ENCODE results near the gene SPTBN4.
A peak's percentile ranks its signal among the peaks of the same experiment; 100 is the strongest.
"Not testable (repeated sequence)": the region's sequence is repeated elsewhere in the genome, so short reads cannot be mapped to it uniquely, and the experiment has no call there.

Gene SPTBN4

DNA sequence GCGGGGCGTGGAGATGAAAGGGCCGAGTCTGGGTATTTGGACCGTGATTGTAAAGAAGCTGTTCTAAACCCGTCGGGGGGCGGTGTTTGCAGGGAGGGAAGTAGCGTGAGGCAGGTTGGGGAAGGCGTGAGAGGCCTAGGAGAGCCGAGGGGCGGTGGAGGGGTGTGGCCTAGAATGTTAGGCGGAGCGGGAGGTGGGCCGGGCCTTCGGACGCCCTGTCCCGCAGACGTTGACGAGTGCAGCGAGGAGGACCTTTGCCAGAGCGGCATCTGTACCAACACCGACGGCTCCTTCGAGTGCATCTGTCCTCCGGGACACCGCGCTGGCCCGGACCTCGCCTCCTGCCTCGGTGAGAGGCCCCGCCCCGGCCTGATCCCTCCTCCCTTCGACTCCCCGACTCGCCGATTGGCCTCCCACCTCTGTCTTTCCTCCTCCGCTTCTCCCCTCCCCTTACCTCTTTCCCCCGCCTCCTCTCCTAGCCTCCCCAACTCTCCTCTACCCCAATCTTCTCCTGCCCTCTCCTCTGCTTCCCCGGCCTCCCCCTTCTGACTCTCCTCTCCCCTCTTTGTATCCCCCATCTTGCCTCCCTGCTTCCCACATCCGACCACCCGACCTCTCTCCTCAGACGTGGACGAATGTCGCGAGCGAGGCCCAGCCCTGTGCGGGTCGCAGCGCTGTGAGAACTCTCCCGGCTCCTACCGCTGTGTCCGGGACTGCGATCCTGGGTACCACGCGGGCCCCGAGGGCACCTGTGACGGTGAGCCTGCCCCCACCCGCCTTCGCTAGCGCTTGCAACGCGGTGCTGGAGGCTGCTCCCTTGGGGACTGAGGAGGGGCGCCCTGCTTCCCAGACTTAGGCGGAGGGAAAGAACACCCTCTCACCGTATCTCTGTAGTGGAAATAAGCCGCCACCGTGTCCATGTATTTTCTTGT is 147.2 kb downstream of the SPTBN4 start:
- DNase-seq, result peak in 4 of 58 donors; percentile 12 to 44 (median 26)

DNA sequence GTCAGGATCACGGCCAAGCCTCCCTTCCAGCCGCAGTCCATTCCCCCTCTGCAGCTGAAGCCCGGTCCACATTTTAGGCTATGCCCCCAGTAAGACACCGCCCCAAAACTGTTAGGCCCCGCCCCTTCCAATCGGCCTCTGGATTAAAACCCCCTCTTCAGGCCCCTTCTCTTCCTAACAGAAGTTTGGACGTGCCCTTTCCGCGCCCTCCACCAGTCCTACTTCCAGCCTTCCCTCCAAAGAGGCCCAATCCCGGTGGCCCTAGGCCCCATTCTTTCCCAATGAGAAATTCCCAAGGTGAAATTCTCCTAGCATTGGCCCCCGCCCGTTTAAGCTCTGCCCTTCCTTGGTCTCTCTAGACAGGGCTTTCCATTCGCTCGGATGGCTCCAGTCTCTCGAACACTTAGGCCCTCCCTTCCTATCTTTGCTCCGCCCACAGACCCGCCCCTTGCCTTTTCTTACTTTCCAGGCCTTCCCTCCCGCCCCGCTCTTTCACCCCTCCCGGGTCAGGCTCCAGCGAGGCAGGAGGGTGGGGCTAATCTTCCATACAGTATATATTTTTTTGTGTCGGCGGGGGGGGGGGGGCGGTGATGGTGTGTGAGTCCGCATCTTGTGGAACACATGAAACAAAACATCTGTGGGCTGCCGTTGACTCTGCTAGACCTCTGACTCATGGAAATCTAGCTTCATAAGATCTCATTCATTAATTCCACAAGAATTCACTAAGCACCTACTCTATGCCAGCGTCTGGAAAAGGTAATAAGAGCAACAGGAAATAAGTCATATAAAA is 148.0 kb downstream of the SPTBN4 start:
- DNase-seq, result peak in 2 of 58 donors; percentile 18

DNA sequence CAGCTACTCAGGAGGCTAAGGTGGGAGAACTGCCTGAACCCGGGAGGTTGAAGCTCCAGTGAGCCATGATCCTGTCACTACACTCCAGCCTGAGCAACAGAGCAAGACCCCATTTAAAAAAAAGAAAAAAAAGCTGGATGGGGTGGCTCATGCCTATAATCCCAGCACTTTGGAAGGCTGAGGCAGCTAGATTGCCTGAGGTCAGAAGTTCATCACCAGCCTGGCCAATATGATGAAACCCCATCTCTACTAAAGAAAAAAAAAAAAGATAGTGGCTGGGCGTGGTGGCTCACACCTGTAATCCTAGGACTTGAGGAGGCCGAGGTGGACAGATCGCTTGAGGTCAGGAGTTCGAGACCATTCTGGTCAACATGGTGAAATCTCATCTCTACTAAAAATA is 149.4 kb downstream of the SPTBN4 start:
- no peak for DNase-seq

DNA sequence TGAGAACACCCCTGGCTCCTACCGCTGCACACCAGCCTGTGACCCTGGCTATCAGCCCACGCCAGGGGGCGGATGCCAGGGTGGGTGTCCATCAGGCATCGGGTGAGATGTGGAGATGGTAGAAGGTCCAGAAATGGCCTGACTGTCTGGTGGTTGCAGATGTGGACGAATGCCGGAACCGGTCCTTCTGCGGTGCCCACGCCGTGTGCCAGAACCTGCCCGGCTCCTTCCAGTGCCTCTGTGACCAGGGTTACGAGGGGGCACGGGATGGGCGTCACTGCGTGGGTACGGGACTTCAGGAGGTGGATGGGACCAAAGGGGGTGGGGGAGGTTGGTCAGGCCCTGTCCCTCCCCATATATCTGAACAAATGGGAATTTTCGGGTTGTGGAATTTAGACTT is 150.1 kb downstream of the SPTBN4 start:
- no peak for DNase-seq

DNA sequence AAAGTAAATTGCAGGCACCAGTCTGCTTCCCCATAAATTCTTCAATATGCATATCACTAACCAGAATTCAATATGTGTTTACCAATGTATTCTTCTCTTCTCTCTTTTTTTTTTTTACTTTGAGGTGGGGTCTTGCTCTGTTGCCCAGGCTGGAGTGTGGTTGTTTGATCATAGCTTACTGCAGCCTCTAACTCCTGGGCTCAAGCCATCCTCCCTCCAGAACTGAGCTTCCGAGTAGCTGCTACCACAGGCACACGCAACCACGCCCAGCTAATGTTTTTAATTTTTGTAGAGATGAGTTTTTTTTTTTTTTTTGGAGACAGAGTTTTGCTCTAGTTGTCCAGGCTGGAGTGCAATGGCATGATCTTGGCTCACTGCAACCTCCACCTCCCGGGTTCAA is 151.2 kb downstream of the SPTBN4 start:
- no peak for DNase-seq

DNA sequence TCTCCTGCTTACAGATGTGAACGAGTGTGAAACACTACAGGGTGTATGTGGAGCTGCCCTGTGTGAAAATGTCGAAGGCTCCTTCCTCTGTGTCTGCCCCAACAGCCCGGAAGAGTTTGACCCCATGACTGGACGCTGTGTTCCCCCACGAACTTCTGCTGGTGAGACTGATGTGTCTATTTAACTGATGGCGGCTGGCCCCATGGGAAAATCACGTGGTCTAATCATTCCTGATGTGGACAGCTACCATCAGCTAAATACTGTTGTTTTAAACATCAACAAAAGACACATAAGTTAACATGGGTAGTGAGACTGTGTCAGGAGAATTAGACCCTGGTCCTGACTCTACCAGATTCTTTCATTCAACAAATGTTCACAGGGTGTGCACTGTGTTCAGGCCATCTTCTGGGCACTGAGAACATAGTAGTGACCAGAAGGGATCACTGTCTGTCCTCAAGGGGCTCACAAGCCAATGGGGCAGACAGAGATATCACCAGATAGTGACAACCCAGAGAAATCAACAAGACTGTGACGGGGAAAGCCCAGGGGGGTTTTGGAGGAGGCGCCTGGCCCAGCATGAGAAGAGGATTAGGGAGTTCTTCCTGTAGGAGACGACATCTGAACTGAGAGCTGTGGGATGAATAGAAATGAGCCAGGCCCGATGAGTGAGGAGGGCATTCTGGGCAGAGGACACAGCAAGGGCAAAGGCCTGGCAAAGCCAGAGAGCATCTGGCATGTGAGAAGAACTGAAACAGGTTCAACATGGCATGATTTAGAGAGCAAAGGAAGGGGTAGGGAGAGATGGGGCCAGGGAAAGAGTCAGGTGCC is 152.7 kb downstream of the SPTBN4 start:
- DNase-seq, result no peak

DNA sequence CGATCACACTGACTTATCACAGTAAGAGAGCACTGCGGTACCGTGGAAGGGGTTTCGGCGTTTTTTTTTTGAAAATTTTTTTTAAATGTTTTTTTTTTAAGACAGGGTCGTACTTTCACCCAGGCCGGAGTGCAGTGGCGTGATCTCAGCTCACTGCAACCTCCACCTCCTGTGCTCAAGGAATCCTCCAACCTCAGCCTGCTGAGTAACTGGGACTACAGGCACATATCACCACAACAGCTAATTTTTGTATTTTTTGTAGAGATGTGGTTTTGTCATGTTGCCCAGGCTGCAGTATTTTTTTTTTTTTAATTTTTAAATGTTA is 153.3 kb downstream of the SPTBN4 start:
- DNase-seq, result no peak

DNA sequence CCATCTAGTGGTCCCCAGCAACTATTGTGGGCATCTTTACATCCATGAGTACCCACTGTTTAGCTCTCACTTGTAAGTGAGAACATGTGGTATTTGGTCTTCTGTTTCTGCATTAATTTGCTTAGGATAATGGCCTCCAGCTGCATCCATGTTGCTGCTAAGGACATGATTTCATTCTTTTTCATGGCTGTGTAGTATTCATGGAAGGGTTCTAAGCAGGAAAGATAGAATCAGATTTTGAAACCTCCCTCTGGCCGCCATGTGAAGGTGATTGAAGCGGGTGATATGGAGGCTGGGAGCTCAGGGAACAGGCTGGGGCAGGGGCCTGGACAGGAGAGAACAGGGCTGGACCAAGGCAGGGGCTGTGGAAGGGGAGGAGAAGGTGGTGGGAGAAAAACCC is 154.5 kb downstream of the SPTBN4 start:
- no peak for DNase-seq

DNA sequence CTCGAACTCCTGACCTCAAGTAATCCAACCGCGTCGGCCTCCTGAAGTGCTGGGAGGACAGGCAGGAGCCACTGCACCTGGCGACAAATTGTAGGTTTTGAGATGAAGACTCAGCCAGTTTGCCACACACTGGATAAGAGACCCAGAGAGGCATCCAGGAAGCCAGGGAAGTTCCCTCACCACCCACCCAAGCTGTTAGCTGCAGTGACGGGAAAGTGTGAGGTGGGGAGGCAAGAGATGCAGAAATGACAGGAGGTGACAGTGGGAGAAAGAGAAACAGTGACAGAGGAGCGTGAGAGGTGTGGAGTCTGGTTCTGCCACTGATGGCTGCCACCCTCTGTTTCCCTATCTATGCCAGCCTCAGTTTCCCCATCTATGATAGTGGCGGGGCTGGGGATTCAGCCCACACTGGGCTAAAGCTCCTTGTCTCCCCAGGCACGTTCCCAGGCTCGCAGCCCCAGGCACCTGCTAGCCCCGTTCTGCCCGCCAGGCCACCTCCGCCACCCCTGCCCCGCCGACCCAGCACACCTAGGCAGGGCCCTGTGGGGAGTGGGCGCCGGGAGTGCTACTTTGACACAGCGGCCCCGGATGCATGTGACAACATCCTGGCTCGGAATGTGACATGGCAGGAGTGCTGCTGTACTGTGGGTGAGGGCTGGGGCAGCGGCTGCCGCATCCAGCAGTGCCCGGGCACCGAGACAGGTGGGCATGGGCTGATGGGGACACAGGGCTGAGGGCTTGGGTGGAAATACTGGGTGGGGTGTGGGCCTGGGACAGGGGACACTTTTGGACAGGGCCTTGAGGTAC is 155.4 kb downstream of the SPTBN4 start:
- peak in 3 of 58 donors; percentile 16 to 23 (median 22) for DNase-seq

DNA sequence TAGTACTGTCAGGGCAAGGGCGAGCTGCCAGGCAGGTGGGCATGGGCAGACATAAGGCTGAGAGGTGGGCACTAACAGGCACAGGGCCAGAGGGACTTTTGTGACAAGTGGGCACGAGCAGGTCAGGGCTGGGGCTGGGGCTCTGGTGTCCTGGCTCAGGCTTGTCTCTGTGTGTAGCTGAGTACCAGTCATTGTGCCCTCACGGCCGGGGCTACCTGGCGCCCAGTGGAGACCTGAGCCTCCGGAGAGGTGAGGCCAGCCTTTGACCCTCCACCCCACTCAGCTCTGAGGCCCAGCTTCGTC is 155.9 kb downstream of the SPTBN4 start:
- DNase-seq, result no peak

DNA sequence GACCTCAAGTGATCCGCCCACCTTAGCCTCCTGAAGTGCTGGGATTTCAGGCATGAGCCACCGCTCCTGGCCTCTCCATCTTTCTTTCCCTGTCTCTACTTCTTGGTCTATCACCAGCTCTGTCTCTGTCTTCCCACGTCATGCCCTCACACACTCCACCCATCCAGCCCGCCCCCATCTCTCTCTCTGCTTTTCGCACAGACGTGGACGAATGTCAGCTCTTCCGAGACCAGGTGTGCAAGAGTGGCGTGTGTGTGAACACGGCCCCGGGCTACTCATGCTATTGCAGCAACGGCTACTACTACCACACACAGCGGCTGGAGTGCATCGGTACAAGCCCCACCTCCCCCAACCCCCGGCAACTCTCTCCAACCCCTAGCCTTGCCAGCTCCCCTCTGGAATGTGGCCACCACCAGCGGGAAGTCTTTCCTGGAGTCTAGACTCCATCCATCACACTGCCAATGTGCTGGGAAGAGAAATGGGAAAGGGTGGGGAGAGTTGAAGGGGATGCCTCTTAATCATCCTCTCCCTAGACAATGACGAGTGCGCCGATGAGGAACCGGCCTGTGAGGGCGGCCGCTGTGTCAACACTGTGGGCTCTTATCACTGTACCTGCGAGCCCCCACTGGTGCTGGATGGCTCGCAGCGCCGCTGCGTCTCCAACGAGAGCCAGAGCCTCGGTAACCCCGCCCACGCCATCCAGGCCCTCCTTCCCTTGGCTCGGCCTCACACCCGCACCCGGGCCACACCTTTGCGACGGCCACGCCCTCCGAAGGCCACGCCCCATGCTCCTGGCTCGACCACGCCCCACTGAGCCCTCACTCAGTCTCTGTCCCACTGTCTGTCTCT is 156.8 kb downstream of the SPTBN4 start:
- DNase-seq, result peak in 1 of 58 donors; percentile 2

DNA sequence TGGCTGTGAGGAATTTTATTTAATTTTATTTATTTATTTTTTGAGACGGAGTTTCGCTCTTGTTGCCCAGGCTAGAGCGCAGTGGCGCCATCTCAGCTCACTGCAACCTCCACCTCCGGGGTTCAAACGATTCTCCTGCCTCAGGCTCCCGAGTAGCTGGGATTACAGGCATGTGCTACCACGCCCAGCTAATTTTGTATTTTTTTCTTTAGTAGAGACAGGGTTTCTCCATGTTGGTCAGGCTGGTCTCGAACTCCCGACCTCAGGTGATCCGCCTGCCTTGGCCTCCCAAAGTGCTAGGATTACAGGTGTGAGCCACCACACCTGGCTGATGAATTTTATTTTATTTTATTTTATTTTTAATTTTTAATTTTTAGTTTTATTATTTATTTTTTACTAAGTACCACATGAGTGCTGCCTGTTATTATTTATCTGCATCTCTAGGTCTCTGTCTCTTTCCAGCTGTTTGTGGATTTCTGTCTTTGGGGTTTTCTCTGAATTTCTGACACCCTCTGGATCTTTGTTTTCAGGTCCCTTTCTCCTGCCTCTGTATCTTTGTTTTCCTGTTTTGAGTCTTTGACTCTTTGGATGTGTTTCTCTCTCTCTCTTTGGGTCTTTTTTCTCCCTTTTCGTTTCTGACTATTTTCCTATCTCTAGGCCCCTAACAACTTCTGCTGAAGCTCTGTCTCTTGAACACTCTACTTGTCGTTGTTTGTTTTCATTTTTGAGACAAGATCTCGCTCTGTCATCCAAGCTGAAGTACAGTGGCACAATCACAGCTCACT is 157.8 kb downstream of the SPTBN4 start:
- DNase-seq, result not testable (repeated sequence)

DNA sequence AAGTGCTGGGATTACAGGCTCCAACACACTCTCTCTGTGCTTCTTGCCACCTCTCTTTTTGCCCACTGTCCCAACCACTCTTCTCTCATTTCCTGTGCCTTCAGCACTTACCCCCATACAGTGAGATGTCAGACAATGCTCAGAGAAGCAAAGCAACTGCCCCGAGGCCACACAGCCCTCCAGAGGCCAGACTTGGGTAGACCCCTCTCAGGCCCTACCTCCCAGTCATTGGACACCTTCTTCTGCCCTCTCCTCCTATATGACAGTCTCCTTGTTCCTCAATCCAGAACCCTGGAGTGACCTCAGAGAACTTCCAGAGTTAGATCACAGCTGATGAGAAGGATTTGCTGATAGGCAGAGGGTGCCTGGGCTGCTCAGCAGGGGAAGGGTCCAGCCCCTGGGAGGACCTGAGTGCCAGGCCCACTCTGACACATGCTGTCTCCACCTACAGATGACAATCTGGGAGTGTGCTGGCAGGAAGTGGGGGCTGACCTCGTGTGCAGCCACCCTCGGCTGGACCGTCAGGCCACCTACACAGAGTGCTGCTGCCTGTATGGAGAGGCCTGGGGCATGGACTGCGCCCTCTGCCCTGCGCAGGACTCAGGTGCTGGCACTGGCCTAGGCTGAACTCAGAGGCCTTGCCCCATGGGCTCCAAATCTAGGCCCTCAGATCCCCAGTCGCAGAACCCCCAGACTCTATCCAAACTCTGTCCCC is 158.8 kb downstream of the SPTBN4 start:
- DNase-seq, result no peak
